Small intestine (tissue), 7 donors: ENCODE data around the gene GRK1. TPM values are rescaled to one million over a fixed set of nuclear protein-coding genes. Genes with fewer than 3 reads are reported as not detected.

Experiments
- DNase-seq, 2 donors: peaks; one replicate each; pipeline versions ENCODE4 v3.0.0 to v3.0.0-alpha.2; 2013
- FAIRE-seq: peaks from 2 replicates; lab custom pipeline; 2012; peaks lifted over from hg19 to GRCh38; lab: Jason Lieb, UNC
- H3K27ac ChIP-seq, 3 donors: one replicate each; pipeline ENCODE4 v1.5.1; 2013; ENCODE audit warnings: low read length in 2 of 3, mild to moderate bottlenecking in 2 of 3, control low read depth in 1 of 3, inconsistent platforms in 1 of 3, low read depth in 1 of 3, moderate library complexity in 1 of 3
- H3K27me3 ChIP-seq, 3 donors: one replicate each; pipeline ENCODE4 v1.6.1; 2013; ENCODE audit warnings: low read length in 3 of 3, inconsistent platforms in 1 of 3; ENCODE audit not compliant: control insufficient read depth in 3 of 3, insufficient read depth in 3 of 3
- H3K36me3 ChIP-seq, 3 donors: one replicate each; pipeline ENCODE4 v1.6.1; 2013; ENCODE audit warnings: low read length in 3 of 3, inconsistent platforms in 1 of 3, low read depth in 1 of 3, mild to moderate bottlenecking in 1 of 3, moderate library complexity in 1 of 3; ENCODE audit not compliant: control insufficient read depth in 3 of 3, insufficient read depth in 2 of 3
- H3K4me1 ChIP-seq, 3 donors: one replicate each; pipeline ENCODE4 v1.6.1; 2013; ENCODE audit warnings: low read length in 2 of 3, inconsistent platforms in 1 of 3, low read depth in 1 of 3, mild to moderate bottlenecking in 1 of 3, moderate library complexity in 1 of 3; ENCODE audit not compliant: control insufficient read depth in 3 of 3, insufficient read depth in 2 of 3
- H3K4me3 ChIP-seq, 3 donors: one replicate each; pipeline ENCODE4 v1.5.1; 2013; ENCODE audit warnings: low read length in 3 of 3, control low read depth in 1 of 3, inconsistent platforms in 1 of 3, low read depth in 1 of 3, mild to moderate bottlenecking in 1 of 3, moderate library complexity in 1 of 3
- H3K9me3 ChIP-seq, 2 donors: one replicate each; pipeline ENCODE4 v1.6.1; 2013; ENCODE audit warnings: low read depth in 1 of 2, low read length in 1 of 2; ENCODE audit not compliant: control insufficient read depth in 2 of 2, insufficient read depth in 1 of 2
- WGBS, 3 donors: extraction: QIAGEN DNeasy Blood & Tissue Kit; methylation state at CpG; one replicate each; pipeline ENCODE4 v1.1.7; 2013; 5-methylcytosine and 5-hydroxymethylcytosine counted together
- polyA plus RNA-seq, 4 donors: library from polyadenylated mRNA; stranded (reverse) in 3 of 4; unstranded in 1 of 4; fragments of 200-250 nt in 3 of 4; fragments of 120-200 nt in 1 of 4; gene quantifications; one replicate each; pipeline versions ENCODE4 v1.2.1 to v1.2.3, GENCODE V29; 2013
- donor health status: healthy with polysubstance abuse.
- donor health status: control.
- donor health status: control.
- donor health status: Bipolar disorder and iron deficiency.
- donor health status: healthy.

GRK1 gene
- polyA plus RNA-seq, 4 donors, result 0.21 to 0.27 TPM; not detected in 2

GRCh38 chr13:113775451-113776145 lies 108.6 kb downstream of the GRK1 start:
- no peaks in the 10 kb centered on the region for H3K36me3 ChIP-seq
- peaks cover 0 to 8% (median 3%) of the 10 kb centered on the region in 3 donors for H3K27me3 ChIP-seq
- no peak overlapping the region for H3K27ac ChIP-seq
- peaks cover 0 to 3% of the 10 kb centered on the region in 2 donors for H3K9me3 ChIP-seq
- DNase-seq (no peak), FAIRE-seq (no peak)
- 89 to 92% (median 90%) methylated on average over 26 to 28 of the region's 28 CpGs for WGBS, 3 donors
- no peaks in the 10 kb centered on the region for H3K4me1 ChIP-seq
- H3K4me3 ChIP-seq, result no peak overlapping the region

- Histone ChIP-seq H3K36me3 (no peaks in the 10 kb centered on the region), H3K27me3 (peaks cover 0 to 8% (median 3%) of the 10 kb centered on the region in 3 donors), H3K4me1 (no peaks in the 10 kb centered on the region), H3K9me3 (peaks cover 0 to 3% of the 10 kb centered on the region in 2 donors), H3K27ac (no peak overlapping the region), H3K4me3 (no peak overlapping the region)
- FAIRE-seq (no peak), DNase-seq (no peak)
- 70 to 73% (median 73%) methylated on average over 35 of the region's 35 CpGs for WGBS, 3 donors
Measured at GRCh38 chr13:113776231-113777125, 109.5 kb downstream of the GRK1 start.

GRCh38 chr13:113777311-113778260 lies 110.6 kb downstream of the GRK1 start:
- peaks cover 0 to 3% of the 10 kb centered on the region in 2 donors for H3K9me3 ChIP-seq
- no peak overlapping the region for H3K27ac ChIP-seq
- DNase-seq, result peak; percentile 6 to 38
- H3K36me3 ChIP-seq, result no peaks in the 10 kb centered on the region
- WGBS, 3 donors, result 36 to 42% (median 40%) methylated on average over 29 of the region's 29 CpGs
- H3K4me3 ChIP-seq, result no peak overlapping the region
- no peaks in the 10 kb centered on the region for H3K4me1 ChIP-seq
- no peak for FAIRE-seq
- H3K27me3 ChIP-seq, result peaks cover 0 to 8% (median 3%) of the 10 kb centered on the region in 3 donors

GRCh38 chr13:113781571-113781970 lies 114.6 kb downstream of the GRK1 start:
- Histone ChIP-seq H3K36me3 (no peaks in the 10 kb centered on the region), H3K4me3 (no peak overlapping the region), H3K27ac (no peak overlapping the region), H3K4me1 (no peaks in the 10 kb centered on the region), H3K27me3 (peaks cover 0 to 3% (median 2%) of the 10 kb centered on the region in 3 donors), H3K9me3 (peaks cover 0 to 5% of the 10 kb centered on the region in 2 donors)
- 83 to 89% (median 86%) methylated on average over 2 of the region's 2 CpGs for WGBS, 3 donors
- no peak for FAIRE-seq
- no peak for DNase-seq

DNA sequence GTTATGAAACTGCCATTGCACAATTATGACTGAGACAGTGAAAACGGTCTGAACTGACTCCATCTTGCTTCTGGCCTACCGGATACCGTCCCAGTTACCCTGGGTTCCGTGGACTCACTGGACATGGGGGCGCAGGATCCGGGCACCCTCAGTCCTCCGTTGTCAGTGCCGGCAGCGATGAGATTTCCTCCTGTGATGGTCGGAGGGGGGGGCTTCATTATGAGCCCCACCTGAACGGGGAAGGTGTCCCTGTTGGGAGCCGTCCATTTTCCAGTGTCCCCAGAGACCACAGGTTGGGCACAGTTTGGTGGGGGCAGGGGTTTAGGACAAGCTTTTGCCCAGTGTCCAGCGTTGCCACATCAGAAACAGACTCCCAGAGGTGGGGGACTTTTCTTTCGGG lies 115.5 kb downstream of the GRK1 start:
- Histone ChIP-seq H3K4me3 (no peak overlapping the region), H3K4me1 (peaks cover 0 to 2% (median 0%) of the 10 kb centered on the region in 3 donors), H3K27me3 (no peaks in the 10 kb centered on the region), H3K36me3 (no peaks in the 10 kb centered on the region), H3K27ac (no peak overlapping the region), H3K9me3 (peaks cover 0 to 5% of the 10 kb centered on the region in 2 donors)
- FAIRE-seq (no peak), DNase-seq (no peak)
- 72 to 82% (median 79%) methylated on average over 14 of the region's 14 CpGs for WGBS, 3 donors

DNA sequence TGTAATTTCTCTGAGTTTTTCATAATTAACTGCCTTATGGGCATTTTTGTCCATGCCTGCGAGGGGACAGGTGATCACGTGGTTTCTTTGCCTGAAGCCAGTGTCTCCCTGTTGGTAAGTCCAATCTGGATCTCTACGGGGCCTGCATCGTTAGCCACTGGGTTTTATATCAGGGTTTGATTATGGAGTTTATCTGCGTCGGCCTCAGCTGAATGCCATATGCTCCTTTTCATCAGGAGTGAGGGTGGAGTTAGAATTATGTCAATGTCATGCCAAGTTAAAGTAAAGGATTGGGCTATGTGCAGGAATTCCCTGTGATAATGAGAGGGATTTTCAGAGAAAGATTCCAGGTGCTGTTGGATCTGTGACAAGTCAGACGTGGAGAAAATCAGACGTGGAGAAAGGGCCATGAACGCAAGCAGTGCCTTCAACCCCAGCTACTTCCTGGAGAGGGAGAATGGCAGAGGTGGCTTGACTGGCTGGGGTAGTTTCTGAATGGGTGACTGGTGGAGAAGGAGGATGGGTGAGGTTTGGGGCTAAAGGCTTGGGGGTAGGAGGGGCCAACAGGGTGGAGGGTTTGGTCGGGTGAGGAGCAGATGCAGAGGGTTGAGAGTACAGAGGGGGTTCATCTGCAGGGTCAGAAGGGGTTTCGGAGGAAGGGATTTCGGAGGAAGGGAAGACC lies 116.3 kb downstream of the GRK1 start:
- H3K4me1 ChIP-seq, result peaks cover 0 to 2% (median 0%) of the 10 kb centered on the region in 3 donors
- H3K9me3 ChIP-seq, result peaks cover 0 to 3% of the 10 kb centered on the region in 2 donors
- H3K36me3 ChIP-seq, result no peaks in the 10 kb centered on the region
- WGBS, 3 donors, result 65 to 75% (median 71%) methylated on average over 12 of the region's 12 CpGs
- H3K4me3 ChIP-seq, result no peak overlapping the region
- no peaks in the 10 kb centered on the region for H3K27me3 ChIP-seq
- FAIRE-seq (no peak), DNase-seq (no peak)
- no peak overlapping the region for H3K27ac ChIP-seq

GRCh38 chr13:113783966-113784644 lies 117.1 kb downstream of the GRK1 start:
- Histone ChIP-seq H3K4me3 (no peak overlapping the region), H3K36me3 (no peaks in the 10 kb centered on the region), H3K27ac (no peak overlapping the region), H3K27me3 (peaks cover 0 to under 1% (median 0%) of the 10 kb centered on the region in 3 donors), H3K4me1 (peaks cover 0 to 2% (median 0%) of the 10 kb centered on the region in 3 donors), H3K9me3 (peaks cover 0 to 3% of the 10 kb centered on the region in 2 donors)
- DNase-seq, result no peak
- no peak for FAIRE-seq
- WGBS, 3 donors, result 76 to 86% (median 78%) methylated on average over 10 of the region's 10 CpGs
